HepG2 (cell line): ENCODE results near the gene GNG12. TPM values are rescaled to one million over a fixed set of nuclear protein-coding genes. Genes with fewer than 3 reads are reported as not detected.
A peak's percentile ranks its signal among the peaks of the same experiment; 100 is the strongest.

ENCODE experiments used
- ATAC-seq: fragments of 200-7000 bp; cut with Tn5 transposase; 3 replicates; pipeline ENCODE4 v1.9.1; 2020; ENCODE audit warnings: mild to moderate bottlenecking, moderate library complexity
- BruUV-seq: library from RNA; stranded (reverse); fragments of 400-500 nt; replicated peaks from 2 replicates; lab custom pipeline; 2021; lab: Mats Ljungman, UMichigan
- CTCF ChIA-PET: fragments of 300-600 bp; formaldehyde crosslinking; extraction: SDS; loops from one replicate; lab custom pipeline; 2021; ENCODE audit warnings: low total read pairs, inconsistent platforms, low intra/inter-chr PET ratio; lab: Yijun Ruan, JAX
- POLR2A ChIA-PET: fragments of 350-600 bp; sonication (Branson Sonifier 250); formaldehyde crosslinking; loops from one replicate; lab custom pipeline; 2020; ENCODE audit warnings: antibody characterized with exemption, inconsistent platforms; lab: Yijun Ruan, JAX
- DNase-seq: peaks from one replicate; pipeline ENCODE4 v3.0.0-alpha.2; 2015; ENCODE audit warnings: low spot score
- FAIRE-seq: peaks from 3 replicates; lab custom pipeline; 2011; peaks lifted over from hg19 to GRCh38; lab: Jason Lieb, UNC
- H2AFZ ChIP-seq: one replicate; pipeline ENCODE4 v1.6.1; 2011; ENCODE audit warnings: low read length, inconsistent platforms
- H3K27ac ChIP-seq: fragments of 300-600 bp; 3 replicates; pipeline ENCODE4 v1.8.0; 2011; ENCODE audit warnings: mixed run types, mild to moderate bottlenecking, mixed read lengths, low read length, inconsistent platforms; ENCODE audit not compliant: insufficient read depth; ENCODE audit errors: extremely low read length
- H3K27me3 ChIP-seq, 2 experiments: fragments of 200-600 bp in 1 of 2; 2 replicates in 1 of 2; 3 replicates in 1 of 2; pipeline versions ENCODE4 v1.6.0 to v1.8.0; 2011; ENCODE audit warnings: low read length in 2 of 2, mild to moderate bottlenecking in 2 of 2, moderate library complexity in 2 of 2, inconsistent platforms in 1 of 2; ENCODE audit not compliant: insufficient read depth in 2 of 2, control insufficient read depth in 1 of 2
- H3K36me3 ChIP-seq, 2 experiments: fragments of 200-600 bp in 1 of 2; replicated peaks in 1 of 2; 2 replicates in 1 of 2; 3 replicates in 1 of 2; pipeline versions ENCODE4 v1.5.1 to v1.8.0; 2011; ENCODE audit warnings: low read length in 2 of 2, inconsistent platforms in 1 of 2; ENCODE audit not compliant: insufficient read depth in 2 of 2, control insufficient read depth in 1 of 2
- H3K4me1 ChIP-seq: 2 replicates; pipeline ENCODE4 v1.5.1; 2012; ENCODE audit warnings: low read length, inconsistent platforms; ENCODE audit not compliant: insufficient read depth
- H3K4me2 ChIP-seq: 2 replicates; pipeline ENCODE4 v1.6.0; 2011; ENCODE audit warnings: low read depth, low read length, inconsistent platforms
- H3K4me3 ChIP-seq, 3 experiments: fragments of 200-600 bp in 1 of 3; sonication (generic), shearing (Covaris generic) in 1 of 3; replicated peaks in 1 of 3; 2 replicates each; pipeline ENCODE4 v1.5.1; 2011 to 2016; ENCODE audit warnings: low read length in 3 of 3, inconsistent platforms in 2 of 3, low read depth in 2 of 3, mild to moderate bottlenecking in 2 of 3, control low read depth in 1 of 3, mixed read lengths in 1 of 3; ENCODE audit not compliant: insufficient read depth in 1 of 3
- H3K79me2 ChIP-seq: one replicate; pipeline ENCODE4 v1.6.1; 2011; ENCODE audit warnings: low read length, inconsistent platforms; ENCODE audit not compliant: insufficient read depth
- H3K9ac ChIP-seq: 2 replicates; pipeline ENCODE4 v1.6.0; 2011; ENCODE audit warnings: mild to moderate bottlenecking, low read depth, low read length, inconsistent platforms; ENCODE audit not compliant: insufficient read depth
- H3K9me3 ChIP-seq: 2 replicates; pipeline ENCODE4 v1.5.1; 2012; ENCODE audit warnings: mild to moderate bottlenecking, low read length
- H4K20me1 ChIP-seq: 2 replicates; pipeline ENCODE4 v1.6.0; 2011; ENCODE audit warnings: inconsistent platforms, mild to moderate bottlenecking, low read length, moderate library complexity; ENCODE audit not compliant: insufficient read depth
- CBX1 ChIP-seq: IDR thresholded peaks from one replicate; pipeline ENCODE4 v1.6.1; 2016; ENCODE audit warnings: antibody characterized with exemption, low read depth
- FOSL2 ChIP-seq: sonication (generic); formaldehyde crosslinking; IDR thresholded peaks from 2 replicates; pipeline ENCODE4 v1.4.0; 2020; ENCODE audit warnings: missing genetic modification reagents
- FOXK1 ChIP-seq: sonication (generic); formaldehyde crosslinking; IDR thresholded peaks from 2 replicates; pipeline ENCODE4 v1.4.0; 2020; ENCODE audit warnings: low read depth, missing genetic modification reagents, borderline replicate concordance
- GLMP ChIP-seq: sonication (generic); formaldehyde crosslinking; IDR thresholded peaks from 2 replicates; pipeline ENCODE4 v1.9.0; 2021; ENCODE audit warnings: missing genetic modification reagents, mild to moderate bottlenecking, borderline replicate concordance
- HDAC6 ChIP-seq: fragments of 200-600 bp; sonication (generic); IDR thresholded peaks from 2 replicates; pipeline ENCODE4 v1.7.0; 2017; ENCODE audit warnings: mild to moderate bottlenecking, antibody characterized with exemption, low read length, low read depth
- HOXD1 ChIP-seq: sonication (generic); formaldehyde crosslinking; IDR thresholded peaks from 2 replicates; pipeline ENCODE4 v1.5.0; 2020; ENCODE audit warnings: missing genetic modification reagents
- MIER3 ChIP-seq: IDR thresholded peaks from 2 replicates; pipeline ENCODE4 v1.6.1; 2016; ENCODE audit warnings: missing compliant biosample characterization, borderline replicate concordance
- MTA1 ChIP-seq: sonication (generic); formaldehyde crosslinking; IDR thresholded peaks from 2 replicates; pipeline ENCODE4 v1.4.0; 2020; ENCODE audit warnings: missing genetic modification reagents, mild to moderate bottlenecking, borderline replicate concordance
- NFE2L2 ChIP-seq: fragments of 150-350 bp; IDR thresholded peaks from 2 replicates; pipeline ENCODE4 v1.6.1; 2014; ENCODE audit warnings: low read length
- NFYB ChIP-seq: sonication (generic); formaldehyde crosslinking; IDR thresholded peaks from 2 replicates; pipeline ENCODE4 v1.4.0; 2020; ENCODE audit warnings: missing genetic modification reagents
- NR2F1 ChIP-seq, 2 experiments: fragments of 450-650 bp in 1 of 2; formaldehyde crosslinking in 1 of 2; IDR thresholded peaks; 2 replicates each; pipeline versions ENCODE4 v1.5.0 to v1.6.1; 2016 to 2020; ENCODE audit warnings: mild to moderate bottlenecking in 1 of 2, missing compliant biosample characterization in 1 of 2, missing genetic modification reagents in 1 of 2, moderate library complexity in 1 of 2
- ZNF414 ChIP-seq: sonication (generic); formaldehyde crosslinking; IDR thresholded peaks from 2 replicates; pipeline ENCODE4 v1.5.0; 2020; ENCODE audit warnings: missing genetic modification reagents
- ZNF576 ChIP-seq: sonication (generic); formaldehyde crosslinking; IDR thresholded peaks from 2 replicates; pipeline ENCODE4 v1.4.0; 2020; ENCODE audit warnings: mild to moderate bottlenecking, missing genetic modification reagents
- ZNF883 ChIP-seq: sonication (generic); formaldehyde crosslinking; IDR thresholded peaks from 2 replicates; pipeline ENCODE4 v1.5.1; 2020; ENCODE audit warnings: mild to moderate bottlenecking, missing genetic modification reagents; ENCODE audit errors: not compliant biosample characterization
- WGBS: methylation state at CpG from one replicate; pipeline ENCODE4 v1.1.6; 2017; ENCODE audit warnings: low lambda C conversion rate; 5-methylcytosine and 5-hydroxymethylcytosine counted together
- in situ Hi-C: cut with HindIII; loops from 2 replicates; pipeline ENCODE4 v1.10.0; 2017; ENCODE audit warnings: low pct_unique_long_range_greater_than_20kb; ENCODE audit not compliant: extremely low pct_ligation_motif_present
- intact Hi-C: fragments of 100-400 bp; cut with micrococcal nuclease; formaldehyde crosslinking; loops from one replicate; pipeline ENCODE4 v1.10.0; 2022; ENCODE audit not compliant: unreplicated experiment
- polyA plus RNA-seq, 8 experiments: library from polyadenylated mRNA; depleted of rRNA in 3 of 8; stranded (reverse) in 7 of 8; unstranded in 1 of 8; fragments of >200 nt; fragmentation: Illumina TruSeq in 4 of 8; extraction: Trizol in 4 of 8; gene quantifications; 2 replicates each; pipeline versions ENCODE4 v1.2.1 to v1.2.3, GENCODE V29; 2011 to 2016; ENCODE audit warnings: low read depth in 4 of 8, missing spikeins in 1 of 8, mixed read lengths in 1 of 8; ENCODE audit not compliant: insufficient read depth in 1 of 8
- total RNA-seq, 5 experiments: library from RNA; depleted of rRNA; stranded (reverse); fragments of >200 nt; fragmentation: Illumina TruSeq; extraction: Trizol; gene quantifications; 2 replicates each; pipeline ENCODE4 v1.2.3, GENCODE V29; 2016; ENCODE audit warnings: low read depth in 1 of 5

The GNG12 gene
- total and polyA plus RNA-seq, 2 of the 13 experiments (the other 11 are each of a cell fraction or from before 2014, with no cell fraction given) = 0.11 TPM

- H4K20me1 ChIP-seq = no peaks in the 10 kb centered on the region
- ATAC-seq (peak; percentile 46; the same call in 2 of the 3 replicates), FAIRE-seq (no peak), DNase-seq (peak; percentile 45)
- no peak overlapping the region for H3K4me3 ChIP-seq
- H3K9me3 ChIP-seq = no peaks in the 10 kb centered on the region
- no peak overlapping the region for H3K9ac ChIP-seq
- ChIA-PET CTCF (no interaction called here), POLR2A (no interaction called here)
- H2AFZ ChIP-seq = no peak overlapping the region
- H3K27me3 ChIP-seq = peaks cover 0 to 14% of the 10 kb centered on the region in 2 experiments; a peak in 2 of 5 replicates
- BruUV-seq = no TSS peak
- in situ Hi-C loops (no loop called here), intact Hi-C loops (no loop called here)
- H3K79me2 ChIP-seq = no peaks in the 10 kb centered on the region
- 80% methylated on average over 6 of the region's 6 CpGs for WGBS
- TF ChIP-seq FOSL2 (0 out of 2 replicates have a peak, but pooled peaks have one; percentile 9), ZNF576 (no peak), NFE2L2 (no peak)
- H3K36me3 ChIP-seq = no peaks in the 10 kb centered on the region
- 0 out of 2 replicates have a peak overlapping the region, but pooled peaks have one; percentile 8 for H3K4me2 ChIP-seq
- peaks cover 67% of the 10 kb centered on the region for H3K4me1 ChIP-seq
- no peak overlapping the region for H3K27ac ChIP-seq
Observed at GRCh38 chr1:67713057-67713846, 120.0 kb downstream of the GNG12 start.

GRCh38 chr1:67711855-67712212, 121.4 kb downstream of the GNG12 start:
- peaks cover 53% of the 10 kb centered on the region for H3K4me1 ChIP-seq
- intact Hi-C loops = no loop called here
- H3K9me3 ChIP-seq = no peaks in the 10 kb centered on the region
- in situ Hi-C loops = no loop called here
- BruUV-seq = no TSS peak
- H3K4me2 ChIP-seq = no peak overlapping the region
- no peak for DNase-seq
- ATAC-seq = peak; percentile 46
- H4K20me1 ChIP-seq = no peaks in the 10 kb centered on the region
- peaks cover 0 to 15% of the 10 kb centered on the region in 2 experiments; a peak in 2 of 5 replicates for H3K27me3 ChIP-seq
- H3K79me2 ChIP-seq = no peaks in the 10 kb centered on the region
- H3K4me3 ChIP-seq = no peak overlapping the region
- 10% methylated on average over 2 of the region's 2 CpGs for WGBS
- TF ChIP-seq MTA1 (CRISPR knock-in tag) (no peak), CBX1 (no peak), ZNF414 (CRISPR knock-in tag) (no peak), NFYB (CRISPR knock-in tag) (no peak), MIER3 (CRISPR knock-in tag) (no peak), GLMP (CRISPR knock-in tag) (no peak), HOXD1 (no peak), NR2F1 (CRISPR knock-in tag; IDR thresholded peaks at IDR 0.05) (no peak), HDAC6 (no peak), FOXK1 (CRISPR knock-in tag) (no peak), ZNF883 (CRISPR knock-in tag) (no peak)
- TF ChIP-seq, all 625 proteins: peak for 0
- Histone ChIP-seq H2AFZ (no peak overlapping the region), H3K9ac (no peak overlapping the region), H3K27ac (no peak overlapping the region), H3K36me3 (no peaks in the 10 kb centered on the region)
- ChIA-PET POLR2A (interaction anchor here (1.1 kb wide), 2 partner anchors 11 to 27 kb away, joined by 3 to 5 read pairs; partner anchors contain the start of gene GADD45A), CTCF (no interaction called here)
- no peak for FAIRE-seq
